ENCODE measurements around the gene MSH3. TPM values are rescaled to one million over a fixed set of nuclear protein-coding genes. Genes with fewer than 3 reads are reported as not detected.

Gene MSH3
- total and polyA plus RNA-seq, 8 donors: 2.1 to 11.5 (median 8.8) TPM

DNA sequence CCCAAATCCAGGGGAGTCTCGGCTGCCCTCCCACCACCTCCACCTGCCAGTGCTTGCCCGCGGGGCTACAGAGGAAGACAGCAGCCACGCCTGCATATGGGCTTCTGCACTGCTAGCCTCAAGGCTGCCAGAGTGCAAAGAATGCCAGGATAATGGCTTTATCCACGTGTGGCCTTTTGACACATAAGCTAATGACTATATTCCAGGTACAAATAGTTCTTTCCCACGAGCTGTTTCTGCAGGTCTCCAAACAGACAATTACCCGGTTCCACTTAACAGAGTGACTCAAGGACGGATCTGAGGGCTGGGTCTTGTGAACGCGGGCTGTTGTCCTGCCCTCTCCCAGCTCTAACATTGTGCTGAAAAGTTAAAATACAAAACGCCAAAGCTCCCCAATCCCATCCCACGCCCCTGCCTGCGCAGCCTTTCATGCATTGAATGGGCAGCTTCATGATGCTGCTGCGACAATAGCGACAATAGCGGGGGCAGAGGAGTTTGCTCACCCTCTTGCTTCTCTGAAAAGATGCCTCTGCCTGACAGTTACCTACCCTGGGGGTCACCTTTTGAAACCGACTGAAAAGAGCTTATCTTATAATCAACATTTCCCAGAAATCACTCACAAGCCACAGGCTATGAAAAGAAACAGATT lies 39.1 kb upstream of the MSH3 start:
- FAIRE-seq: no peak
- DNase-seq: no peak
- no peaks in the 10 kb centered on the region for H3K4me1 ChIP-seq
- no peaks in the 10 kb centered on the region for H3K9me3 ChIP-seq
- H3K36me3 ChIP-seq: no peaks in the 10 kb centered on the region
- TF ChIP-seq, protein P1, sequence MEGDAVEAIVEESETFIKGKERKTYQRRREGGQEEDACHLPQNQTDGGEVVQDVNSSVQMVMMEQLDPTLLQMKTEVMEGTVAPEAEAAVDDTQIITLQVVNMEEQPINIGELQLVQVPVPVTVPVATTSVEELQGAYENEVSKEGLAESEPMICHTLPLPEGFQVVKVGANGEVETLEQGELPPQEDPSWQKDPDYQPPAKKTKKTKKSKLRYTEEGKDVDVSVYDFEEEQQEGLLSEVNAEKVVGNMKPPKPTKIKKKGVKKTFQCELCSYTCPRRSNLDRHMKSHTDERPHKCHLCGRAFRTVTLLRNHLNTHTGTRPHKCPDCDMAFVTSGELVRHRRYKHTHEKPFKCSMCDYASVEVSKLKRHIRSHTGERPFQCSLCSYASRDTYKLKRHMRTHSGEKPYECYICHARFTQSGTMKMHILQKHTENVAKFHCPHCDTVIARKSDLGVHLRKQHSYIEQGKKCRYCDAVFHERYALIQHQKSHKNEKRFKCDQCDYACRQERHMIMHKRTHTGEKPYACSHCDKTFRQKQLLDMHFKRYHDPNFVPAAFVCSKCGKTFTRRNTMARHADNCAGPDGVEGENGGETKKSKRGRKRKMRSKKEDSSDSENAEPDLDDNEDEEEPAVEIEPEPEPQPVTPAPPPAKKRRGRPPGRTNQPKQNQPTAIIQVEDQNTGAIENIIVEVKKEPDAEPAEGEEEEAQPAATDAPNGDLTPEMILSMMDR (IDR thresholded peaks at IDR 0.05): no peak
- no peaks in the 10 kb centered on the region for H3K27me3 ChIP-seq
- intact Hi-C loops (cut with DNase I): no loop called here
- H3K27ac ChIP-seq: no peak overlapping the region
- WGBS, 2 donors: 56 to 59% methylated on average over 17 of the region's 17 CpGs
- peak in 1 of 4 donors; percentile 26 for ATAC-seq
- no peak overlapping the region for H3K4me3 ChIP-seq

DNA sequence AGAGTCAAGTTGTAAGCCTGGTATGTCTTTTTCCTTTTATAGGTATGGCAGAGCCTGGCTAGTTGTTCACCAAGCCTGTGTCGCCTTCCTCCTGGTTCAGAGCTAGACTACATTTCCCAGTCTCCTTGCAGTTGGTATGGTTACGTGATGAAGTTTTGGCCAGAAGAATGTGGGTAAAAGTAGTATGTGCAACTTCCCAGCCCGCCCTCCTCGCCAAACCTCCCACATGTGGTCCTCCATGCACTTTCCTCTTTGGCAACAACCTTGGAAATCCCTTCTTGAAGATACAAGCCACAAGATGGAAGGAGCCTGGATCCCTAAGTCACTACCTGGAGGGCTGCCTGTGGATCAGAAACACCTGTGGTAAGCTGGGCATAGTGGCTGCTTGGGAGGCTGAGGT lies 36.0 kb upstream of the MSH3 start:
- ATAC-seq (no peak), DNase-seq (no peak), FAIRE-seq (no peak)
- Histone ChIP-seq H3K36me3 (no peaks in the 10 kb centered on the region), H3K9me3 (no peaks in the 10 kb centered on the region), H3K4me3 (no peak overlapping the region), H3K27ac (no peak overlapping the region), H3K4me1 (no peaks in the 10 kb centered on the region), H3K27me3 (no peaks in the 10 kb centered on the region)
- TF ChIP-seq, protein P1 (IDR thresholded peaks at IDR 0.05): no peak
- 98% methylated on average over 4 of the region's 4 CpGs for WGBS, 2 donors
- intact Hi-C loops (cut with DNase I): no loop called here

DNA sequence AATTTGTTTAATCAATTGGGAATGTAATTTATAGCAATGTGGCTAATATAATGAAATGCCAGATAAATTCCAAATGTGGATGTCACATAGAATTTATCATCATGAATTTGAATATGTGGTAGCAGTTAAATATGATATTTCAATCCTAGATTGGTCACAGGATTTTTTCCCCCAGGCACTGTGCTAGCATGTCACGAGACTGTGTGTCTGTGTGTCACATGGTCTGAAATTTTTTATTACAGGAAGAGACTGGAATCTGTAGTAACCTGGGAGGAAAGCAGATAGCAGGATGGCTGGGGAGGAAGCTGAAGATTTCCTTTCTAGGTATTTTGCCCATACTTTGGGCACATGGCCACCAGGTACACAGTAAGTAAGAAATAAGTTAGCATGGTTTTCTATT lies 35.4 kb upstream of the MSH3 start:
- Histone ChIP-seq H3K27me3 (no peaks in the 10 kb centered on the region), H3K9me3 (no peaks in the 10 kb centered on the region), H3K4me1 (peaks cover 0 to 5% (median 0%) of the 10 kb centered on the region in 3 donors), H3K27ac (no peak overlapping the region), H3K36me3 (no peaks in the 10 kb centered on the region), H3K4me3 (no peak overlapping the region)
- no peak for FAIRE-seq
- no peak for DNase-seq
- WGBS, 2 donors: 95 to 96% methylated on average over 1 of the region's 1 CpG
- intact Hi-C loops (cut with DNase I): no loop called here
- ATAC-seq: no peak
- TF ChIP-seq, protein P1 (IDR thresholded peaks at IDR 0.05): no peak

DNA sequence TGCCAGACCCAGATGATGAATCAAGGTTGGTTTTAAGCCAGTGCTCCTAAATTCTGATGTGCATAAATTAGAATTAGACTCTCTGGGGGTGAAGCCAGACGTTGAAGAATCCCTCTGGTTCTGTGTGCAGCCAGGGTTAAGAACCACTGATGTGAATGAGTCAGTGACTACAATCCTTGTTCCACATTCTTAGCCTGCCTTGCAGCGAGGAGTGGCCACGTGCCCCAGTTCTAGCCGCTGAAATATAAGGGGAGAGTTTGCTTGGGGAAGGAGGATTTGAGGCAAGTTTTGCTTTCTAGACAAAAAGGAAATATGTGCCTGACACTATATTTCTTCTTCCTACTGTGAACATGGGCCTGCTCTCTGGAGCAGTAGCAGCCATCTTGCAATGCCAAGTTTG lies 34.2 kb upstream of the MSH3 start:
- Histone ChIP-seq H3K9me3 (no peaks in the 10 kb centered on the region), H3K36me3 (no peaks in the 10 kb centered on the region), H3K4me3 (no peak overlapping the region), H3K27me3 (no peaks in the 10 kb centered on the region), H3K4me1 (peaks cover 0 to 5% (median 0%) of the 10 kb centered on the region in 3 donors), H3K27ac (no peak overlapping the region)
- no peak for FAIRE-seq
- 77 to 88% methylated on average over 4 of the region's 4 CpGs for WGBS, 2 donors
- no peak for DNase-seq
- TF ChIP-seq, protein P1 (IDR thresholded peaks at IDR 0.05): no peak
- ATAC-seq: peak in 2 of 4 donors; percentile 50 to 64
- intact Hi-C loops (cut with DNase I): no loop called here

DNA sequence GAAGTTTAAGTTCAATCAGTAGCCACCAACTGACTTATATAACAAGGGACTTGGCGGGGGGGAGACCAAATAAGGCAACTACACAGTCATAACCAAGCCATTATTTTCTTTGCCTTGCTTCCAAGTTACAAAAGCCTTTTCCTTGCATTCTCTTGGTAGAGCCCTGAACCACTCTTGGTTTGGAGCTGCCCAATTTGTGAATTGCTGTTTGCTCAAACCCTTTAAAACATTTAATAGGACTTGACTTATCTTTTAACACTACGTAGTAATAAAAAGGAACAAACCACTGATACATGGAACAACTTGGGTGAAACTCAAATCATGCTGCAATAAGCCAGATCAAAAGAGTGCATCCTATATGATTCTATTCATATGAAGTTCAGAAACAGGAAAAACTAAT lies 31.7 kb upstream of the MSH3 start:
- no peak for DNase-seq
- H3K4me3 ChIP-seq: no peak overlapping the region
- WGBS, 2 donors: 95 to 97% methylated on average over 2 of the region's 2 CpGs
- no peak for ATAC-seq
- no peak overlapping the region for H3K27ac ChIP-seq
- no peaks in the 10 kb centered on the region for H3K36me3 ChIP-seq
- FAIRE-seq: no peak
- intact Hi-C loops (cut with DNase I): no loop called here
- H3K4me1 ChIP-seq: peaks cover 0 to 5% (median 0%) of the 10 kb centered on the region in 3 donors
- no peaks in the 10 kb centered on the region for H3K27me3 ChIP-seq
- H3K9me3 ChIP-seq: no peaks in the 10 kb centered on the region
- TF ChIP-seq, protein P1 (IDR thresholded peaks at IDR 0.05): no peak
